NCI-H2081 (cell line): ENCODE data around the gene FGFRL1.
A peak's percentile ranks its signal among the peaks of the same experiment; 100 is the strongest.
"Not testable (repeated sequence)": the region's sequence is repeated elsewhere in the genome, so short reads cannot be mapped to it uniquely, and the experiment has no call there.

ENCODE experiments used
- DNase-seq, 2 experiments: peaks; one replicate each; lab custom pipeline; 2025; lab: John Stamatoyannopoulos, UW

Gene FGFRL1

GRCh38 chr4:973431-974397, 37.7 kb upstream of the FGFRL1 start, which contains the start of gene DGKQ:
Gene DGKQ (minus strand): TSS chr4:973569. CDS start chr4:973482, 87 bp downstream.
- DNase-seq, result peak; percentile 37 to 44

GRCh38 chr4:974668-975067, 36.8 kb upstream of the FGFRL1 start:
- no peak for DNase-seq

GRCh38 chr4:976016-976415, 35.4 kb upstream of the FGFRL1 start:
- DNase-seq, result not testable (repeated sequence)

- no peak for DNase-seq
Measured at GRCh38 chr4:978957-979701, 32.3 kb upstream of the FGFRL1 start.

- DNase-seq, result no peak
Measured at GRCh38 chr4:982291-982690, 29.1 kb upstream of the FGFRL1 start.

- no peak for DNase-seq
Measured at GRCh38 chr4:982814-983213, 28.6 kb upstream of the FGFRL1 start.

- no peak for DNase-seq
Measured at GRCh38 chr4:984336-985054, 26.9 kb upstream of the FGFRL1 start.

- no peak for DNase-seq
Measured at GRCh38 chr4:985123-985830, 26.1 kb upstream of the FGFRL1 start.

- DNase-seq, result no peak
Measured at GRCh38 chr4:986428-986878, 25.0 kb upstream of the FGFRL1 start.

- DNase-seq, result peak; percentile 30 to 66
Measured at GRCh38 chr4:986879-987623, 24.4 kb upstream of the FGFRL1 start, which contains the start of gene IDUA. Gene IDUA (plus strand): TSS chr4:987044. CDS start chr4:987085, 41 bp downstream.

GRCh38 chr4:987624-988513, 23.6 kb upstream of the FGFRL1 start:
- no peak for DNase-seq

- no peak for DNase-seq
Measured at GRCh38 chr4:988726-989721, 22.4 kb upstream of the FGFRL1 start.

GRCh38 chr4:989722-990471, 21.5 kb upstream of the FGFRL1 start:
- DNase-seq, result no peak

- no peak for DNase-seq
Measured at GRCh38 chr4:990746-991367, 20.6 kb upstream of the FGFRL1 start.

- no peak for DNase-seq
Measured at GRCh38 chr4:991451-992296, 19.8 kb upstream of the FGFRL1 start.
